ENCODE measurements around the gene COL4A2.

DNA sequence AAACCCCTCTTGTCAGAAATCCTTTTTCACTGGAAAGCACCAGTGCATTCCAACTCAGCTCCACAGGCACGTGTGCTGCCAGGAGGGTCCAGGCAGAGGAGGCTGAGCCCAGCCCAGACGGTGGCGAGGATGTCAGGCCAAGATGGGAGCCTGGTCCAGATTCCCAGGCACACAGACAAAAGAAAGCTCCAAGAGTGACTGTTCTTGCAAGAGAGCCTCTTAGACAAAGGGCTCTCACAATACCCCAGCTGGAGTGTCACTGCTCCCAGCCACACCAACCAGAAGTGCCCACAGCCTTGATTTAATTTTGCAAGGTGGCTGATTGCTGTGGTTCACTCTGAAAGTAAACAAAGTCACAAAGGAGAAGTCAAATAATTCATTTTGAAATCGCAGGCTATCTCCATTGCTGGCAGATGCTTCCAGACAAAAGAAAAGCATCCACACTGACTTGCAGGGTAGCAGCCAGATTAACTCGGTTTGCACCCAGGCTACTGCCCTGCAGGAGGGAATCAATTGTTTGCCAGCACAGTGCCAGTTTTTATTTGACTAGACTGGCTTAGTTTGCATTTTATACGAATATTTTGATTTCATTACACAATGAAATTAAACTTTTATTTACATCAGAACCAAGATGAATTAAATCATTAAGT is 159.3 kb downstream of the COL4A2 start:
- TF ChIP-seq EZH2 (IDR thresholded peaks at IDR 0.05; ENCODE audit: insufficient read depth, poor library complexity, severe bottlenecking) (no peak), EZH2phosphoT487 (IDR thresholded peaks at IDR 0.05; ENCODE audit: insufficient read depth, low read depth) (no peak)
